Left forelimb (tissue), 1 donor: ENCODE measurements around the gene GJB3.
"Not testable (repeated sequence)": the region's sequence is repeated elsewhere in the genome, so short reads cannot be mapped to it uniquely, and the experiment has no call there.

Experiments
- DNase-seq: peaks from one replicate; pipeline ENCODE4 v3.0.0-alpha.2; 2018; ENCODE audit warnings: low spot score

GJB3 gene

DNA sequence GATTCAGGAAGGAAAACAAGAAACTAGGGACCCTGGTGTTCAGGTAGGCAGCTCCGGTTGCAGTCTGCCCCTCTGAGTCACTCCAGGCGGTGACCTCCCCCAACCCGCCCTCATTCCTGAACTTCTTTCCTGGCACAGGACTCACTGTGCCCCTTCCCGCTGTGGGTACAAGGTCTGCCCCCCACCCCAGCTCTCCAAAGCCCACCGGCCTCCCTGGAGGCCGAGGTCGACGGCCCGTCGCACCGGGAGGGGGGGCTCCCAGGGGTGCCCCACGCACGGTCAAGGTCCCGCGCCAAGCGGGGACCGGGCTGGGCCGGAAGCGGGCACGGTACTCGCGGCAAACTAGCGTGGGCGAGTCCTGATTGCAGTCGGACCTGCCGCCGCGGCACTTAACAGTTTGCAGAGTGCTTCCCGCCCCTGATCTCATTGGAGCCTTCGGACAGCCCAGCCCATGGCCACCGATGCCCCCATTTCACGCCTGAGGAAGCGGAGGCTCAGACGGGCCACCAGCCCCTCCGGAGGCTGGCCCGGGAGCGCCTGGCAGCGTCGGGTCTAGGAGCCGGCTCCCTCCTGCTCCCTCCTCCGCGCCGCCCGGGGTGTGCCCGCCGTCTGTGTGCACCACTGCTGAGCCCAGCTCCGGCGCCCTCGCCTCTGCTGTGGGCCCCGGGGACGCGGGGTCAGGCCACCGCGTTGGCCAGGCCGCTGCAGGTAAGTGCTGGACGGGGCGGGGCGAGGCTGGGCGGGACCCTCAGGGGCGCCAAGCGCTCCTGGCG is at the start of gene GJB3:
GJB3 (plus strand) TSS at position 144 of the 773 bp plus-strand sequence. CDS start 3,549 bp downstream, outside the sequence.
- no peak for DNase-seq

- not testable (repeated sequence) for DNase-seq
Observed at GRCh38 chr1:34732831-34733230, 48.2 kb upstream of the GJB3 start.

- DNase-seq = no peak
Observed at GRCh38 chr1:34736692-34737091, 44.3 kb upstream of the GJB3 start.

DNA sequence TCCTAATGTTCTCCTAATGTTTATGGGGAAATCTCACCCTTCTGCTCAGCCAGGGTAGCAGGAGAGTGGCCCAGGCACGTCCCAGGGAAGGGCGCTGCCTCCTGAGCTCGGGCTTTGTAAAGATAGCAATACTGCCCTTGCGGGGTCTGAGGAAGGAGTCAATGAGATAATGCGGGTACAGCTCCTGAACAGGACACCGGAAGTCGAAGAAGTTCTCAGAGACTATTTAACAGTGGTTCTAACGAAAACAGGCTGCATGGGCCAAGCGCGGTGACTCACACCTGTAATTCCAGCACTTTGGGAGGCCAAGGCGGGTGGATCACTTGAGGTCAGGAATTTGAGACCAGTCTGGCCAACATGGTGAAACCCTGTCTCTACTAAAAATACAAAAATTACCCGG is 43.8 kb upstream of the GJB3 start:
- not testable (repeated sequence) for DNase-seq

DNA sequence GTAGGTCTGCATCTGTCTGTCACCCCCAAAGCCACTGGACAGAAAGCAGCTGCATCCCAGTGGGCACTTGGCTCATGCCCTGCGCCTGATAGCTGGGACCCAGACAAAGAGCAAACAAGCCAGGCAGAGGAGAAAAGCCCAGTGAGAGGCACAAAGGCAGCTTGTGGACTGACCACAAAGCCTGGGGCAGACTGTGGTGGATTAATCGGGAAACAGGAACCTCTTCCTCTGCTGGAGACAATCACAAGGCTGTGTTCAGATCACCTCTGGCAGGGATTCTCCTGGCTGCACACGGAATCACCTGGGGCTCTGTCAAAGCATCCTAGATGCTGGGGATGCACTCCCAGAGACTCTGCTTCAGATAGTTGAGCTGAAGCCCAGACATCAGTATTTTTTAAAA is 41.4 kb upstream of the GJB3 start:
- no peak for DNase-seq

- no peak for DNase-seq
Observed at GRCh38 chr1:34740161-34740868, 40.7 kb upstream of the GJB3 start.

- peak; percentile 83 for DNase-seq
Observed at GRCh38 chr1:34742667-34743270, 38.2 kb upstream of the GJB3 start.

GRCh38 chr1:34743775-34744174 is 37.2 kb upstream of the GJB3 start:
- DNase-seq = no peak

- no peak for DNase-seq
Observed at GRCh38 chr1:34744851-34745250, 36.2 kb upstream of the GJB3 start.

GRCh38 chr1:34745666-34746065 is 35.3 kb upstream of the GJB3 start:
- DNase-seq = no peak

GRCh38 chr1:34746101-34746500 is 34.9 kb upstream of the GJB3 start:
- no peak for DNase-seq

DNA sequence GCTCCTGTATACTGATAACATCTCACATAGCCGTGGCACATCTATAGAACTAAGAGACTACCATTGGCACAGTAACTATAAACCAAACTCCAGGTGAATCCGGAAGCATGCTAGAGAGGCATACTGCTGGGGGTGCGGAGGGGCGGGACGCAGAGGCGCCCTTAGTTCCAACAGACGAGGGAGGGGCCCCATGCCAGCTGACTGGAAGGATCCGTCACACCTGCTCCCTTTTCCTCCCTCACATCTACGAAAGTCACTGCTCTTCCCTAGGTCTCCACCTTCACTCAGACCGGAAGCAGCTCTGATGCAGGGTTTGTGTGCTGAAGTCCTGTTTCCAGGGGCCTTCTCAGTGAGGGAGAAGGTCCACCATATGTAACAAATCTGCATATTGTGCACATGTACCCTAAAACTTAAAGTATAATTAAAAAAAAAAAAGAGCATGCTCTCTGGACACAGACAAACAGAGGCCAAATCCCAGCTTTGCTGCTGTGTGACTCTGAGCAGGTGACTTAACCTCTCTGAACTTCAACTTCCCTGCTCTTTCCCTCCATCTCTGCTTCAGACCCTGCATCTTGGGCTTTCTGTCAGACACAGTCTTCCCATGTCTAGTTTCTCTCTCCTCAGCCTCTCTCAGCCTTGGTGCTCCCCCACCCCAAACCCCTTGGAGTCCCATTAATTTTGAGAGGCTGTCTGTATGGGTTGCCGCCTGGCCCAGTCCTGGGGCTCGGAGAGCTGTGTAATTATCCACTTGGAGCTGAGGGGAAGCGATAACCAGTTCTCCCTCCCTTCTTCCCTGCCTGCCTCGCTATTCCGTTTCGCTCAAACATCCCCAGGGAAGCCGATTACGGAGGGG is 34.0 kb upstream of the GJB3 start:
- no peak for DNase-seq

DNA sequence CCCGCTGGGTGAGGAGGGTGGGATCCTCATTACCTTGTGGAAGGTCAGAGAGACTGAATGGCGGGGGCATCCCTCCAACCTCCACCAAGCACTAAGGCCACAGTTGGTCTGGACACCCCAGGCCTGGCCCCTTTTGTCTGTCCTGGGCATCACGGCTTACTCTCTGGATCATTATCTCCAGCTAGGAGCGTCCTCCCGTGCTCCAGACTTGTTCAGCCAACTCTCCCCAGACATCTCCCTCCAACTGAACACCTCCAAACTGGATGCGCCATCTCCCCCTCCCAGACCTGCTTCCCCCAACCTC is 33.4 kb upstream of the GJB3 start:
- no peak for DNase-seq

GRCh38 chr1:34749992-34750391 is 31.0 kb upstream of the GJB3 start:
- no peak for DNase-seq

DNA sequence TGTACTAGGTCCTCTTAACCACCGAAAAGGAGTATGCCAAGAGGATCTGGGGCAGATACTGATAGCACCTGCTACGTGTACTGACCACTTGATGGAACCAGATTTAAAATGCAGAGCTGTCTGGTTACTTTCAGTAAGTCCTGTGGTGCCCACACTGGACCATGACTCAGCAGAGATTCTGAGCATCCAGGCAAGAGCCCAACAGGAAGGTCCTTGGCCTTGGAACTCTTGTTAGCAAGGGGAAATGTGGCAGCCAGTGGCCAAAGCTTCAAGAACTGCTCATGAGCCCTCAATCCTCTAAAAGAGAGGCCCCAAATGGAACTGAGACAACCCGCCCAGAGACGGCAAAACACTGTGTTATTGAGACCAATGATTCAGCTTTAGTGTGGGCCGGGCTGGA is 30.4 kb upstream of the GJB3 start:
- DNase-seq = no peak

GRCh38 chr1:34753163-34753562 is 27.9 kb upstream of the GJB3 start:
- no peak for DNase-seq

- DNase-seq = no peak
Observed at GRCh38 chr1:34754964-34755637, 25.9 kb upstream of the GJB3 start, which contains the start of gene GJB5. GJB5 (plus strand) TSS chr1:34755047; CDS start chr1:34757331, 2,284 bp downstream.

GRCh38 chr1:34755961-34756360 is 25.1 kb upstream of the GJB3 start:
- no peak for DNase-seq

- no peak for DNase-seq
Observed at GRCh38 chr1:34757386-34757785, 23.6 kb upstream of the GJB3 start.

DNA sequence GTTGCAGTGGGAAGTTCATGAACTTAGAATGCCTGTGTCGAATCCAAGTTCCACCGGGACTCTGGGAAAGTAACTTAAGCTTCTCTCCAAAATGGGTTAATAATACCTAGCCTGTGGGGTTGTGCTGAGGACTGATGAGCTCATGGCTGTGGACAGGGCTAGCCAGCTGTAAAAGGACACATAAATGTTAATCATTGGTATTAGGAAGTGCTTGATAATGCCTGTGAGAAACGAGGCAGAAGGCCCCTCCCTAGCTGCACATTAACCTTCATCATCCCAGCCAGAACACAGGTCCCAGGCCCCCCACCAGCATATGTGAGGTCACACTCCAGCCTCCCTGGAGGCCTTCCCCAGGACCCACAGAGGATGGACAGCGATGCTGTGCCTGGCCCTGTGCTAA is 22.3 kb upstream of the GJB3 start:
- DNase-seq = no peak

GRCh38 chr1:34759503-34760357 is 21.3 kb upstream of the GJB3 start, which contains the start of gene GJB4:
GJB4 (plus strand) TSS chr1:34759740; CDS start chr1:34761255, 1,515 bp downstream.
- no peak for DNase-seq
